Measurements from ENCODE around the gene CFAP58.

GRCh38 chr10:104452977-104453376 is 99.3 kb downstream of the CFAP58 start:
- TF ChIP-seq, protein P1, sequence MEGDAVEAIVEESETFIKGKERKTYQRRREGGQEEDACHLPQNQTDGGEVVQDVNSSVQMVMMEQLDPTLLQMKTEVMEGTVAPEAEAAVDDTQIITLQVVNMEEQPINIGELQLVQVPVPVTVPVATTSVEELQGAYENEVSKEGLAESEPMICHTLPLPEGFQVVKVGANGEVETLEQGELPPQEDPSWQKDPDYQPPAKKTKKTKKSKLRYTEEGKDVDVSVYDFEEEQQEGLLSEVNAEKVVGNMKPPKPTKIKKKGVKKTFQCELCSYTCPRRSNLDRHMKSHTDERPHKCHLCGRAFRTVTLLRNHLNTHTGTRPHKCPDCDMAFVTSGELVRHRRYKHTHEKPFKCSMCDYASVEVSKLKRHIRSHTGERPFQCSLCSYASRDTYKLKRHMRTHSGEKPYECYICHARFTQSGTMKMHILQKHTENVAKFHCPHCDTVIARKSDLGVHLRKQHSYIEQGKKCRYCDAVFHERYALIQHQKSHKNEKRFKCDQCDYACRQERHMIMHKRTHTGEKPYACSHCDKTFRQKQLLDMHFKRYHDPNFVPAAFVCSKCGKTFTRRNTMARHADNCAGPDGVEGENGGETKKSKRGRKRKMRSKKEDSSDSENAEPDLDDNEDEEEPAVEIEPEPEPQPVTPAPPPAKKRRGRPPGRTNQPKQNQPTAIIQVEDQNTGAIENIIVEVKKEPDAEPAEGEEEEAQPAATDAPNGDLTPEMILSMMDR (IDR thresholded peaks at IDR 0.05; ENCODE audit: low read depth, low read length, missing input control): no peak
- TF ChIP-seq RAD21 (IDR thresholded peaks at IDR 0.05): no peak
- TF ChIP-seq, protein P2, sequence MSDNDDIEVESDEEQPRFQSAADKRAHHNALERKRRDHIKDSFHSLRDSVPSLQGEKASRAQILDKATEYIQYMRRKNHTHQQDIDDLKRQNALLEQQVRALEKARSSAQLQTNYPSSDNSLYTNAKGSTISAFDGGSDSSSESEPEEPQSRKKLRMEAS (IDR thresholded peaks at IDR 0.05): no peak

Data from liver (tissue), 3 donors.